ENCODE measurements around the gene QPCT. TPM values are rescaled to one million over a fixed set of nuclear protein-coding genes. Genes with fewer than 3 reads are reported as not detected.

Gene QPCT
- polyA plus RNA-seq, 1 experiment = 8.3 TPM

DNA sequence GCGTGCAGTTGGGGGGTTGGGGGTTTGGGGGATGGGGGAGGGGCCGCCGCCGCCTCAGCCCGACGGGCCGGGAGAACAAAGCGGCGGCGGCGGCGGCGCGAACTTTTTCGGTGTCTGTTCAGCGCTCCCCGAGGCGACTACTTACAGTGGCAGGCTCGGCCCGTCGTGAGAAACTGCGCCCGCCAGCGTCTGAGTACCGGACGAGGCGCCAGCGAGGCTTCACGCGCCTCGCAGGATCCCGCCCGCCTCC, 20.0 kb upstream of the QPCT start:
- TF ChIP-seq, protein P1, sequence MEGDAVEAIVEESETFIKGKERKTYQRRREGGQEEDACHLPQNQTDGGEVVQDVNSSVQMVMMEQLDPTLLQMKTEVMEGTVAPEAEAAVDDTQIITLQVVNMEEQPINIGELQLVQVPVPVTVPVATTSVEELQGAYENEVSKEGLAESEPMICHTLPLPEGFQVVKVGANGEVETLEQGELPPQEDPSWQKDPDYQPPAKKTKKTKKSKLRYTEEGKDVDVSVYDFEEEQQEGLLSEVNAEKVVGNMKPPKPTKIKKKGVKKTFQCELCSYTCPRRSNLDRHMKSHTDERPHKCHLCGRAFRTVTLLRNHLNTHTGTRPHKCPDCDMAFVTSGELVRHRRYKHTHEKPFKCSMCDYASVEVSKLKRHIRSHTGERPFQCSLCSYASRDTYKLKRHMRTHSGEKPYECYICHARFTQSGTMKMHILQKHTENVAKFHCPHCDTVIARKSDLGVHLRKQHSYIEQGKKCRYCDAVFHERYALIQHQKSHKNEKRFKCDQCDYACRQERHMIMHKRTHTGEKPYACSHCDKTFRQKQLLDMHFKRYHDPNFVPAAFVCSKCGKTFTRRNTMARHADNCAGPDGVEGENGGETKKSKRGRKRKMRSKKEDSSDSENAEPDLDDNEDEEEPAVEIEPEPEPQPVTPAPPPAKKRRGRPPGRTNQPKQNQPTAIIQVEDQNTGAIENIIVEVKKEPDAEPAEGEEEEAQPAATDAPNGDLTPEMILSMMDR (IDR thresholded peaks at IDR 0.05; ENCODE audit: low read depth, low read length) = no peak
- Histone ChIP-seq H3K27ac (ENCODE audit: low read depth, low read length) (no peak overlapping the region), H3K9me3 (ENCODE audit: control insufficient read depth, insufficient read depth, low read length) (no peaks in the 10 kb centered on the region; the same call in 1 of the 2 replicates), H3K27me3 (ENCODE audit: control insufficient read depth, insufficient read depth, low read length) (no peaks in the 10 kb centered on the region), H3K4me3 (ENCODE audit: low read depth, low read length) (peak overlapping the region; percentile 79)
- POLR2A ChIA-PET = interaction anchor here (0.7 to 1.0 kb wide), 2 partner anchors 11 to 179 kb away, joined by 3 read pairs; no protein-coding TSS in a partner anchor
- CTCF ChIA-PET = interaction anchor here (0.6 kb wide), 1 partner anchor 71 kb away, joined by 3 read pairs; no protein-coding TSS in a partner anchor
- DNase-seq (ENCODE audit: low read depth, low spot score) = no peak

DNA sequence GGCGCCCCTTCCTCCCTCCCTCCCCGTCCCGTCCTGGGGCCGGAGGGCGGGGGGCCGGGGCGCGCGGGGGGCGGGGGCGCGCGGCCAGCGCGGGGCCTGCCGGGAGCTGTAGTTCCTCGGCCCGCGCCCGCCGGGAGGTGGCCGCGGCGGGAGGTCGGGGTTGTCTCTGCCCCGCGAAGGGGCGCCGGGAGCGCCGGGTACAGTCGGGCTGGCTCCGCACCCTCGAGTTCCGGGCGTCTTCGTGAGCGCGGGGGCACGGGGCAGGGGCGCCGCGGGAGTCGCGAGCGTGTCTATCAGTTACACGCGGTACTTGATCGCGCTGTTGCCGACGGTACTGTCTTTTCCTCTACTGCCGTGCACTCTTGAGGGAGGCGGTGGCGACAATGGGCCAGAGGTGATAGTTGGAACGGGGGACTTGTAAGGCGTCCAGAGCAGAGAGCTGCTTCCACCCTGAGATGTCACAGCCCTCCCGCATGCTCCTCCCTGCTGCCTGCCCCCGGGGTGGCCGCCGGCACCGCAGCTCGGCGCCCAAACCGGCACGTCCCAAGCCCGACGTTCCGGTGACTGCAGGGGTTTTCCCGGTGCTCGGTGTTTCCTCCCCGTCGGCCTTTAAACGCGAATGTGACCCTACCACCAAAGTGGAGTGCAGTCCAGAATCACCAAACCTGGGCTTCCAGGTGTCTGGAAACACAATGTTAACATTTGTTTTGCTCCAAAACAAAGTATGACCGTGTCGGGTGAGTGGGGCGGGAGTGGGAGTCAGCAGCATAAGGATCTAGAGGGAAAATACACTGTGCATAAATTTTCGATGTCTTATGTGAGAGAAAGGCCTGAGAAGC, 19.4 kb upstream of the QPCT start, which contains the start of gene PRKD3:
Gene PRKD3, minus strand, starts transcription at position 48 of the 839 bp plus-strand sequence. CDS start 8,309 bp downstream, outside the sequence.
- peak within 1 kb of the TSS; percentile 79 for H3K4me3 ChIP-seq (ENCODE audit: low read depth, low read length)

DNA sequence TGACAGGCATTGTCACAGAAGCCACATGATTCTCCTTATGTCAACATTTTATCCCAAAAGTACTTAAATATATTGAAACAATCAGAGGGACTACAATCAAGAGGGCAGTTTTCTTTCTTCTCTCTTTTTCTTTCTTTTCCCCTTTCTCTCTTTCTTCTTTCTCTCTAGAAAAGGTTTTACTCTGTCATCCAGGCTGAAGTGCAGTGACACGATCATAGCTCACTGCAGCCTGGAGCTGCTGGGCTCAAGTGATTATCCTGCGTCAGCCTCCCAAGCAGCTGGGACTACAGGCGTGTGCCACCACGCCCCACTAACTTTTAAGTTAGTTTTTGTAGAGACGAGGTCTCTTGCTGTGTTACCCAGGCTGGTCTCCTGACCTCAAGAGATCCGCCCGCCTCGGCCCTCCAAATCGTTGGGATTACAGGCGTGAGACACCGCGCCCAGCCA, 18.8 kb upstream of the QPCT start:
- Histone ChIP-seq H3K9me3 (ENCODE audit: control insufficient read depth, insufficient read depth, low read length) (no peaks in the 10 kb centered on the region; the same call in 1 of the 2 replicates), H3K27ac (ENCODE audit: low read depth, low read length) (no peak overlapping the region), H3K4me3 (ENCODE audit: low read depth, low read length) (peak overlapping the region; percentile 74; the same call in 1 of the 2 replicates), H3K27me3 (ENCODE audit: control insufficient read depth, insufficient read depth, low read length) (no peaks in the 10 kb centered on the region)
- CTCF ChIA-PET = interaction anchor here (0.7 to 1.6 kb wide), 3 partner anchors 70 to 552 kb away, joined by 3 to 5 read pairs (median 4); no protein-coding TSS in a partner anchor
- DNase-seq (ENCODE audit: low read depth, low spot score) = no peak
- POLR2A ChIA-PET = interaction anchor here (1.0 kb wide), 1 partner anchor 43 kb away, joined by 4 read pairs; no protein-coding TSS in a partner anchor
- TF ChIP-seq, protein P1 (IDR thresholded peaks at IDR 0.05; ENCODE audit: low read depth, low read length) = no peak

More for the DNA sequence above, 19.4 kb upstream of the QPCT start, which contains the start of gene PRKD3:
- POLR2A ChIA-PET = interaction anchor here (0.7 to 1.0 kb wide), 2 partner anchors 42 to 180 kb away, joined by 3 to 4 read pairs; no protein-coding TSS in a partner anchor
- no peaks in the 10 kb centered on the region; the same call in 1 of the 2 replicates for H3K9me3 ChIP-seq (ENCODE audit: control insufficient read depth, insufficient read depth, low read length)
- H3K27ac ChIP-seq (ENCODE audit: low read depth, low read length) = peak within 1 kb of the TSS; percentile 43
- CTCF ChIA-PET = interaction anchor here (1.5 kb wide), 1 partner anchor 552 kb away, joined by 5 read pairs; no protein-coding TSS in a partner anchor
- TF ChIP-seq, protein P1 (IDR thresholded peaks at IDR 0.05; ENCODE audit: low read depth, low read length) = no peak
- H3K27me3 ChIP-seq (ENCODE audit: control insufficient read depth, insufficient read depth, low read length) = no peaks in the 10 kb centered on the region
- no peak for DNase-seq (ENCODE audit: low read depth, low spot score)

DNA sequence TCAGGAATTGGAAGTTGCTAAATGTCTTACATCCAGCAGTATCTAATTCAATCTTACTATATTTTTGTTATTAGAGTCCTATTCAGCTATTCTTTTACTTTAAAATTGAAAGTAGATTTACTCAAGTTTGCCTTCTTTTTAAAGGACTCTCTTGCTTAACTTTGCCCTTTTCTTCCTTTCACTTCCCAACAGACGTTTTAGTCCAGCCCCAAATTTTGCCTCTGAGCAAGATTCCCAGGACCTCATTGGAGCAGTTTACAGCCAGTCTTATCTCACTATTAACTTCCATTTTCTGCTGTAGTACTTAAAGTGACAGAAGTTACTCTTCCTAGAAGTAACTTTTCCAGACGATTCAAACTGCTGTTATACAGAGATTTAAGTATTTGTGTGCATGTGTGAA, 18.1 kb upstream of the QPCT start:
- DNase-seq (ENCODE audit: low read depth, low spot score) = peak; percentile 51
- TF ChIP-seq, protein P1 (IDR thresholded peaks at IDR 0.05; ENCODE audit: low read depth, low read length) = no peak
- Histone ChIP-seq H3K27me3 (ENCODE audit: control insufficient read depth, insufficient read depth, low read length) (no peaks in the 10 kb centered on the region), H3K9me3 (ENCODE audit: control insufficient read depth, insufficient read depth, low read length) (no peaks in the 10 kb centered on the region; the same call in 1 of the 2 replicates), H3K27ac (ENCODE audit: low read depth, low read length) (no peak overlapping the region), H3K4me3 (ENCODE audit: low read depth, low read length) (no peak overlapping the region; the same call in 1 of the 2 replicates)
- CTCF ChIA-PET = interaction anchor here (0.7 to 1.6 kb wide), 3 partner anchors 70 to 551 kb away, joined by 3 to 5 read pairs (median 4); no protein-coding TSS in a partner anchor
- POLR2A ChIA-PET = no interaction called here

Data from AG04450 (cell line).